Hepatocyte (in vitro differentiated cells): ENCODE data around the gene ZNF431.

Experiments used
- CTCF ChIP-seq: fragments of 200-600 bp; sonication (generic); IDR thresholded peaks from 2 replicates; pipeline ENCODE4 v1.5.1; 2016; ENCODE audit warnings: antibody characterized with exemption, mild to moderate bottlenecking; ENCODE audit not compliant: poor library complexity
- EZH2 ChIP-seq: fragments of 200-600 bp; sonication (generic); IDR thresholded peaks from 2 replicates; pipeline ENCODE4 v1.6.1; 2016; ENCODE audit warnings: antibody characterized with exemption, mild to moderate bottlenecking, borderline replicate concordance
- EZH2phosphoT487 ChIP-seq: fragments of 200-600 bp; sonication (generic); IDR thresholded peaks from one replicate; pipeline ENCODE4 v1.6.1; 2018; ENCODE audit warnings: antibody characterized with exemption, mild to moderate bottlenecking, low read depth, moderate library complexity; ENCODE audit not compliant: unreplicated experiment, severe bottlenecking

DNA sequence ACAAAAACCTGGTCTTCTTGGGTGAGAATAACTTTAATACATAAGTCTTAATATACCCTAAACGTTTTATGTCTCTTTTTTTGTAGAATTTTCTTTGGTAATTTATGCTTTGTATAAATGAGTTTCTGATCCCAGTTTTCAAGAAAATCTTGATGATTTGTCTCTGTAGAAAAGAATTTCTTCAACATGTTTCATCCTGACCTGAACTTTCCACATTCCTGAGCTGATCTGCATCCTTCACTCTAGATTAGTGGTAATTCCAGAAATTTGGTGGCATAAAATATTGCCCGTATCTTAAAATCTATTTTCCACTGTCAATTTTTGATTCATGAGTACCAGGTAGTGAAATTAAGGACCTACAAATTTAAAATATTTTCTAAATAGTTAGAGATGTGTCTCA, 43.5 kb upstream of the ZNF431 start:
- no peak for TF ChIP-seq EZH2
- no peak for TF ChIP-seq CTCF
- TF ChIP-seq EZH2phosphoT487 = no peak
